HEK293 (cell line): ENCODE measurements around the gene PARG.
"Not testable (repeated sequence)": the region's sequence is repeated elsewhere in the genome, so short reads cannot be mapped to it uniquely, and the experiment has no call there.

Source experiments
- ZNF19 ChIP-seq: fragments of 450-650 bp; formaldehyde crosslinking; IDR thresholded peaks from 2 replicates; pipeline ENCODE4; 2016; ENCODE audit warnings: missing biosample characterization, missing genetic modification characterization, low read depth
- ZNF274 ChIP-seq, 2 experiments: fragments of 200-500 bp in 1 of 2; fragments of 450-650 bp in 1 of 2; sonication (Bioruptor generic) in 1 of 2; formaldehyde crosslinking in 1 of 2; IDR thresholded peaks; 2 replicates each; pipeline versions ENCODE4 v1.5.1 to v1.6.1; 2014 to 2016; ENCODE audit warnings: borderline replicate concordance in 1 of 2, inconsistent platforms in 1 of 2, low read length in 1 of 2, missing biosample characterization in 1 of 2, missing genetic modification characterization in 1 of 2
- ZNF398 ChIP-seq: fragments of 450-650 bp; formaldehyde crosslinking; IDR thresholded peaks from 2 replicates; pipeline ENCODE4 v1.5.1; 2017; ENCODE audit warnings: missing biosample characterization, missing genetic modification characterization
- ZXDB ChIP-seq: fragments of 450-650 bp; formaldehyde crosslinking; IDR thresholded peaks from 2 replicates; pipeline ENCODE4 v1.5.1; 2016; ENCODE audit warnings: missing biosample characterization, missing genetic modification characterization
- TF ChIP-seq, protein P1 (sequence below): fragments of 450-650 bp; formaldehyde crosslinking; IDR thresholded peaks from 2 replicates; pipeline ENCODE4 v1.5.1; 2016; ENCODE audit warnings: missing biosample characterization, missing genetic modification characterization

DNA sequence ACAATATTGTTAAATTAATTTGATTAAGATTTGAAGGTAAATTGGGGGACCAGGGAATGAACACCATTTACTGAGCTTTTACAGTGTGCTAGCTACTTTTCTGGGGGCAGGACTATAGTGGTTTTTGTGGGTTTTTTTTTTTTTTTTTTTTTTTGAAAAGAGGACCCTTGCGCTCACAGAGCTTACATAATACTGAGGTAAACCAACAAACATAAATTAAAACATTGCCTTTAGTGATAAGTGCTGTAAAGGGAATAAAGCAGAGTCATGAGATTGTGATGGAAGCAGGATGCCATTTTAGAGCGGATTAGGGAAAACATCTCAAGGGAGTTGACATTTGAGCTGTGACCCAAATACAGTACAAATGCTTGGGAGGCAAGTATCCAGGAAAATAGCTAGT, 1.8 kb upstream of the PARG start:
- not testable (repeated sequence) for TF ChIP-seq ZXDB (tag by site-specific recombination); ZNF19 (tag by site-specific recombination); ZNF398 (tag by site-specific recombination); ZNF274 (IDR thresholded peaks at IDR 0.05; ENCODE audit: low read length); ZNF274 (tag by site-specific recombination; IDR thresholded peaks at IDR 0.05; ENCODE audit: borderline replicate concordance)
- TF ChIP-seq, protein P1, sequence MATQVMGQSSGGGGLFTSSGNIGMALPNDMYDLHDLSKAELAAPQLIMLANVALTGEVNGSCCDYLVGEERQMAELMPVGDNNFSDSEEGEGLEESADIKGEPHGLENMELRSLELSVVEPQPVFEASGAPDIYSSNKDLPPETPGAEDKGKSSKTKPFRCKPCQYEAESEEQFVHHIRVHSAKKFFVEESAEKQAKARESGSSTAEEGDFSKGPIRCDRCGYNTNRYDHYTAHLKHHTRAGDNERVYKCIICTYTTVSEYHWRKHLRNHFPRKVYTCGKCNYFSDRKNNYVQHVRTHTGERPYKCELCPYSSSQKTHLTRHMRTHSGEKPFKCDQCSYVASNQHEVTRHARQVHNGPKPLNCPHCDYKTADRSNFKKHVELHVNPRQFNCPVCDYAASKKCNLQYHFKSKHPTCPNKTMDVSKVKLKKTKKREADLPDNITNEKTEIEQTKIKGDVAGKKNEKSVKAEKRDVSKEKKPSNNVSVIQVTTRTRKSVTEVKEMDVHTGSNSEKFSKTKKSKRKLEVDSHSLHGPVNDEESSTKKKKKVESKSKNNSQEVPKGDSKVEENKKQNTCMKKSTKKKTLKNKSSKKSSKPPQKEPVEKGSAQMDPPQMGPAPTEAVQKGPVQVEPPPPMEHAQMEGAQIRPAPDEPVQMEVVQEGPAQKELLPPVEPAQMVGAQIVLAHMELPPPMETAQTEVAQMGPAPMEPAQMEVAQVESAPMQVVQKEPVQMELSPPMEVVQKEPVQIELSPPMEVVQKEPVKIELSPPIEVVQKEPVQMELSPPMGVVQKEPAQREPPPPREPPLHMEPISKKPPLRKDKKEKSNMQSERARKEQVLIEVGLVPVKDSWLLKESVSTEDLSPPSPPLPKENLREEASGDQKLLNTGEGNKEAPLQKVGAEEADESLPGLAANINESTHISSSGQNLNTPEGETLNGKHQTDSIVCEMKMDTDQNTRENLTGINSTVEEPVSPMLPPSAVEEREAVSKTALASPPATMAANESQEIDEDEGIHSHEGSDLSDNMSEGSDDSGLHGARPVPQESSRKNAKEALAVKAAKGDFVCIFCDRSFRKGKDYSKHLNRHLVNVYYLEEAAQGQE = not testable (repeated sequence)
